Ureter (tissue), 1 donor: ENCODE measurements around the gene USB1. TPM values are rescaled to one million over a fixed set of nuclear protein-coding genes. Genes with fewer than 3 reads are reported as not detected.

Source experiments
- DNase-seq: peaks from one replicate; pipeline ENCODE4 v3.0.0-alpha.2; 2020; ENCODE audit warnings: low spot score
- total RNA-seq: library from RNA; stranded (reverse); gene quantifications from one replicate; pipeline ENCODE4 v1.2.4, GENCODE V29; 2023
- donor health status: DM: yes; HTN: yes; CAD: no.

The USB1 gene
- total RNA-seq, 1 donor from 2014 or later, result 50.5 TPM

DNA sequence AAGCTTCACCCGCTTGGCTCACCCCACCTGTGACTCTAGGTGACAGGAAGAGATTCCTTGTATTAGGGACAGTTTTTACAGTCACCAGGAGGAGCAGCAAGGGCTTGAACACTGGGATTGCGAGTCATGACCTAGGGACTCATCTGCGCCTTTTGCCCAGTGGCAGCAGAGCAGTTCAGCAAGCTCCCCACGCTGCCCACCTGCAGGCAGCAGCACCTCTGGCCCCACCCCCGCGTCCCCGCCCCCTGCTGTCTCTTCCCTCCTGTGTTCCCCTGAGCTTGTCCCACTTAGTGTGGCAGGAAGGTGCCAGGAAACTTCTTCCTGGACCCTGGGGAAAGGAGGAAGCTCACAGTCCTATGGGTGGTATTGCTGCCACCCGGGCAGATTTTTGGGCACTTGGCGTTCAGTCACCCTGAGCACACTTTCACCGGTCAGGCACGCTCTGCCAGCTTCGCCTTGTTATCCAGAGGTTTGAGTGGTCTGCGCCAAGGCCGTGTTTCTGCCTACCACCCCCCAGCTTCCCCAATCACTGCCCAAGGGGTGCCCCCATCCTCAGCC lies 33.0 kb downstream of the USB1 start:
- DNase-seq, result no peak

DNA sequence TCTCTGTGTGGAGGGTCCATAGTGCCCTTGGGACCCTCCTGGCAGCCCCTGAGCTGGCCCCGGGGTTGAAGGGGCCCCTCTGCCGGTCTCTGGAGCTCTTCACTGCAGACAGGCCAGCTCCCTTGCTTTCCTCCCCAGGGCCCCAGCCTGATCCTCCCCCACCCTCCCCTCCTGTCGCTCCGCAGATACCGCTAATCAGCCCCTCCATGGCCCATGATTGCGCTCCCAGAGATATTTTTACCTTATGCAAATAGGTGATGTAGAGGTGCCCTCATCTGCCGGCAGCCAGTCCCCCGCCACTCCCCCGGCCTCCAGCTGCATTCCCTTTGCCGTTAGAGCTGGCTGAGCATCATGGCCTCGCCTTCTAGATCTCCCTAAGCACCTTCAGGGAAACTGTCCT lies 33.6 kb downstream of the USB1 start:
- no peak for DNase-seq

DNA sequence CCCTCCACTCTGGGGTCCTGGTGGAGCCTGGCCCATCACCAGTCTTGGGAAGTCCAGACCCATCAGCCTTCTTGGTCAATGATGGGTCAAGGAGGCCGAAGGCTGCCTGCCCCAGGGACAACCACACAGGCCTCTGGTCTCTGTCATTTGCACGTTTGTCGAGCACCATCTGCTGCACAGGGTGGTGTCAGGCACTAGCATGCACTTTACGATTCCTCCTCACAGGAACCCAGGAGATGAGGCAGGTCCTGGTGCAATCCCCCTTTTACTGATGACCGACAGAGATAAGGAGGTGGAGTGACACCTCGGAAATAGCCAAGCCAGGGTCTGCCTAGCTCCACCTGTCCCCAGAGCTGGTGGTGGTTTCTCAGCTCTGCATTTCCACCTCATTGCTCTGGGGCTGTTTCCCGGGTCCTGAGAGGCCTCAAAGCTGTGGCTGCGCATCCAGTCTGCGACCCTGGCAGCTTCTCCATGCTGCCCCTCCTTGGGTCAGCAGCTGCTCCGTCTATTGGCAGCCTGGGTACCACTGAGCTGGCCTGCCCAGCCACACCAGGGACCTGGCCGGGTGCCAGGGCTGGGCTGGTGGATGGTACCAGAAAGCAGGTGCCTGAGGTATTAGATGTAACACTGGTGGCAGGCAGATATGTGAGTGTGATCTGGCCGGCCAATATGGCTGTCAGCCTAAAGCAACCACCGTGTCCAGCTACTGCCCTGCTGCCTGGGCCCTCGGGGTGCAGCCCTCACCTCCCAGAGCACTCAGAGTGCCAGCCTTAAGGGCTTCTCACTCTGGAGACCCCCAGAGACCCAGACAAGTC lies 34.4 kb downstream of the USB1 start:
- DNase-seq, result no peak

DNA sequence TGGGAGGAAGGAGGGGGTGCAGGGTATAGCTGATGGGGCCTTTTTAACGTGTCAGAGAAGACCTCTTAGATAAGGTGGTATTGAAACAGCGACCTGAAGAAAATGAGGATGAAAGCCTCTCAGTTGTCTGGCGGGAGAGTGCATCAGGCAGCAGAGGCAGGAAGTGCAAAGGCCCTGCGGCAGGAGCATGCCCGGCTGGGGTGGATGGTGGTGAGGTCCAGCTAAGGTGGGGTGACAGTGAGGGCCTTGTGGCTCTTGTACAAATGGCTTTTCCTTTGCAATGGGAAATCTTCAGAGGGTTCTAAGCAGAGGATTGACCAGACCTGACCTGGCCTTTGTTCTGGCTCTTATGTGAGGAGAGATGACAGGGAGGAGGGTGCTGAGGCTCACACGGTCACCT lies 35.7 kb downstream of the USB1 start:
- no peak for DNase-seq

DNA sequence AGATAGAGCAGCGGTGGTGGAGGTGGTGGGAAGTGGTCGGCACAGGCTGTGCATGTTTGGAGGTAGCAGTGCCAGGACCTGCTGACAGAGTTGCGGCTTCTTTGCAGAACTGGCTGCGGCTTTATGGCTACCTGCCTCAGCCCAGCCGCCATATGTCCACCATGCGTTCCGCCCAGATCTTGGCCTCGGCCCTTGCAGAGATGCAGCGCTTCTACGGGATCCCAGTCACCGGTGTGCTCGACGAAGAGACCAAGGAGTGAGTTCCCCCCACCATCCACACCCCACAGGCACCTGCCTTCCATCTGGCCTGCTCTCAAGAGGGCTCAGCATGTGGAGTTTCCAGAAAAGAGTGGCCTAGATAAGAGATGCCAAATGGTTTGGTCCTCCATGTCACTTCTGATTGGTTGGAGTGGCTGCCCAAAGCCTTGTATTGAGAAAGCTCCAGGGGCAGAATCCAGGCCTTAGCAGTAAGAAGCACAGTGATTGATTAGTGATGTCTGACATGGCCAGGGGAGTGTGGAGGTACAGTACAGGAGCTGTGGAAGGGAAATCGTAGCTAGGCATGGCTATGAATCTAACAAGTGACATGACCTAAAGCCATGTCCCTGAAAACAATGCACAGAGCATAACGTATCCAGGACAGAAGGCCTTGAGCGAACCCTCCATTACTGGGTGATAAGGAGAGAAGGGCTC lies 36.3 kb downstream of the USB1 start:
- DNase-seq, result no peak

DNA sequence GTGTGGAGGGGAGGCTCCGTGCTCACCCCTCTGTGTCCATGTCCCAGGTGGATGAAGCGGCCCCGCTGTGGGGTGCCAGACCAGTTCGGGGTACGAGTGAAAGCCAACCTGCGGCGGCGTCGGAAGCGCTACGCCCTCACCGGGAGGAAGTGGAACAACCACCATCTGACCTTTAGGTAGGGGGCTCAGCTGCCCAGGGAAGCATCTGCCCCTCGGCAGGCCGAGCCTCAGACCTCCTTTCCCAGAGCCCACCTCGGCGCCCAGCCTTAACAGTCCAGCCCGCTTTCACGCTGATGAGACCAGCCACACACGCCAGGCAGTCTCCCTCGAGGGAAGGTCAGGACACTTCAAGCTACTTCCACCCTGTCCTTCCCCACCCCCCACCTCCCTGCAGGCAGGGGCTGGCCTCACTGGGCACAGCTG lies 37.0 kb downstream of the USB1 start:
- no peak for DNase-seq

DNA sequence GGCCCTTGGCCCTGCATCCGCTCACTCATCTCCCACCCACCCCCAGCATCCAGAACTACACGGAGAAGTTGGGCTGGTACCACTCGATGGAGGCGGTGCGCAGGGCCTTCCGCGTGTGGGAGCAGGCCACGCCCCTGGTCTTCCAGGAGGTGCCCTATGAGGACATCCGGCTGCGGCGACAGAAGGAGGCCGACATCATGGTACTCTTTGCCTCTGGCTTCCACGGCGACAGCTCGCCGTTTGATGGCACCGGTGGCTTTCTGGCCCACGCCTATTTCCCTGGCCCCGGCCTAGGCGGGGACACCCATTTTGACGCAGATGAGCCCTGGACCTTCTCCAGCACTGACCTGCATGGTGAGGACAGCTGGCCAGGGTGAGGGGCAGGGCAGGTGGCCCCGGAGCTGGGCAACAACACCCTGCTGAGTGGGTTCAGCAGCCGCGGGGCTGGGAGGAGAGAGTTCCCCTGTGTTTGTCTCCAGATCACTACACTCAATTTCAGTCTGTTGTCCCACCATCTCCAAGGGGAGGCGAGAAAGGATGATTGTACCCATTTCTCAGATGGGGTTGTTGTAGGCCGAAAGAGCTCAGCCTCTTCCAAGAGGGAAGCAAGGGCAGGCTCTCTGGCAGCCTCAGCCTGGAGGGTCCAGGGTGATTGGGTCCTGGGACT lies 38.8 kb downstream of the USB1 start:
- DNase-seq, result no peak

DNA sequence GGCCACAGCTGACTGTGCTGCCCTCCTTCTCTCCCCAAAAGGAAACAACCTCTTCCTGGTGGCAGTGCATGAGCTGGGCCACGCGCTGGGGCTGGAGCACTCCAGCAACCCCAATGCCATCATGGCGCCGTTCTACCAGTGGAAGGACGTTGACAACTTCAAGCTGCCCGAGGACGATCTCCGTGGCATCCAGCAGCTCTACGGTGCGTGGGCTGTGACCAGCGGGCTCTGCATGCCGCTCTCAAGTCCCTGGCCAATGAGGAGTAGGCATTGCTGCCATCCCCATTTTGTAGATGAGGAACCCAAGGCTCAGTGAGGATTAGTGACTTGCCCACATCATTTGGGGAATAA lies 39.3 kb downstream of the USB1 start:
- DNase-seq, result no peak

DNA sequence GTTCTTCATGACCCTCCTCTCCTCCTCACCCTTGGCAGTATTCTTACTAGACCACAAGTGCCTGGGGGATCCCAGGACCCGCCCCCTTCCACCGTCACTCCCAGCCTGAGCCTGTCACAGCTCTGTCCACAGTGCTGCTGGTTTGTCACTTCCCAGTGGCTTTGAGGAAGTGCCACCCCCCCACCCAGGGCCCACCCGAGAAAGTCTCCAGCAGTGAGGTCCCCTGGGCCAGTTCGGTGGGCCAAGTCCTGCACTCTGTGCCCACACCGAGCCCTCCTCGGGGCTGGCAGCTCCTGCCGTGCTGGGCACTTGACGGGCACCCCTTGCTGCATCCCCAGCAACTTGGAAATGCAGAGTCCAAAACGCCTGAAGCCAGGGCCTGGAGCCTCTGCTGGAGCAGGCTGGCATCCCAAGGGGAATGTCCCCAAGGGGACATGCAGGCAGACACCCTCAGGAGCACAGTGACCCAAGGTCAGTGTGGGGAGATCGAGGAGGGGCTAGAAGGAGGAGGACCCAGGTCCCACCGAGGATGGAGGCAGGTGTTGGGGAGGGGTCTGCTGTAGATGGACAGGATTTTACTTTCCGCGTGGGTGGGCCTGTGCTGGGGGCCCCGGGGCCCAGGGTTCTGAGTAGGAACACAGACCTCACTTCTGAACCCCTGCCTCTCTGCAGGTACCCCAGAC lies 39.9 kb downstream of the USB1 start:
- DNase-seq, result no peak

DNA sequence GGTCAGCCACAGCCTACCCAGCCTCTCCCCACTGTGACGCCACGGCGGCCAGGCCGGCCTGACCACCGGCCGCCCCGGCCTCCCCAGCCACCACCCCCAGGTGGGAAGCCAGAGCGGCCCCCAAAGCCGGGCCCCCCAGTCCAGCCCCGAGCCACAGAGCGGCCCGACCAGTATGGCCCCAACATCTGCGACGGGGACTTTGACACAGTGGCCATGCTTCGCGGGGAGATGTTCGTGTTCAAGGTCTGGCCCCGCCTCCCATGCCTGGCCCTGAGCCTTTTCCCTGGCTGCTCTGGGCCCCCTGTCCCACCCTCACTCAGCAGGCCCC lies 40.4 kb downstream of the USB1 start:
- DNase-seq, result no peak

DNA sequence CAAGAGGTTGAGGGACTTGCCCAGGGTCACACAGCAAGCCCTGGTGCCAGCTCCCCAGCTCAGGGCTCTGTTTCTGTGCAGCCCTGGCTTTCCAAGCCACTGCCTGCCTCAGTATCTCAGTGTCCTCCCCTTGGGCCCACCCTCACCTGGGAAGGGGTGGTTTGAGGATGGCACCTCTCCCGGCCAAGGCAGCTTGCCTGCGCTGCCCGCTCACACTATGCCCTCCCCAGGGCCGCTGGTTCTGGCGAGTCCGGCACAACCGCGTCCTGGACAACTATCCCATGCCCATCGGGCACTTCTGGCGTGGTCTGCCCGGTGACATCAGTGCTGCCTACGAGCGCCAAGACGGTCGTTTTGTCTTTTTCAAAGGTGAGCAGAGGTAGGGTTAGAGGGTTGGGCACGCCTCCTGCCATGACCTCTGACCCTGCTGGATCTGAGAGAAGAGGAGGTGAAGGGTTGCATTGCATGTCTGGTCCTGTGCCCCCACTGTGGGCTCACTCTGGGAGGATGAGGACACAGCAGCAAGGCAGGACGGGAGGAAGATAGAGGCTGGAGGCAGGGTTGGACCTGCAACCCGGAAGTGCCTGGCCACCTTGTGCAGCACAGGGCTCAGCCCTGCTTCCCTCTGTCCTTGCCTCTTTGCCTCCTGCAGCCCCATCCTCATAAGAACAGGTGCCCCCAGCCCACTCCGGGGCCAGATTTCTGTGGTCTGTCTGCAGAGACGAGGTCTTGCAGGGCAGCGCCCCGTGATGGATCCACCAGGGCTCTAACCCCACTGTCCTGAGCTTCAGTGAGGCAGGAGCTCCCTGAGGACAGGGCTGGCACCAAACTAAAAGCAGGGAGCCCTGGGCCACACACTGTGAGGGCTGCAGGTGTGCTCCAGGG lies 41.0 kb downstream of the USB1 start:
- DNase-seq, result no peak

DNA sequence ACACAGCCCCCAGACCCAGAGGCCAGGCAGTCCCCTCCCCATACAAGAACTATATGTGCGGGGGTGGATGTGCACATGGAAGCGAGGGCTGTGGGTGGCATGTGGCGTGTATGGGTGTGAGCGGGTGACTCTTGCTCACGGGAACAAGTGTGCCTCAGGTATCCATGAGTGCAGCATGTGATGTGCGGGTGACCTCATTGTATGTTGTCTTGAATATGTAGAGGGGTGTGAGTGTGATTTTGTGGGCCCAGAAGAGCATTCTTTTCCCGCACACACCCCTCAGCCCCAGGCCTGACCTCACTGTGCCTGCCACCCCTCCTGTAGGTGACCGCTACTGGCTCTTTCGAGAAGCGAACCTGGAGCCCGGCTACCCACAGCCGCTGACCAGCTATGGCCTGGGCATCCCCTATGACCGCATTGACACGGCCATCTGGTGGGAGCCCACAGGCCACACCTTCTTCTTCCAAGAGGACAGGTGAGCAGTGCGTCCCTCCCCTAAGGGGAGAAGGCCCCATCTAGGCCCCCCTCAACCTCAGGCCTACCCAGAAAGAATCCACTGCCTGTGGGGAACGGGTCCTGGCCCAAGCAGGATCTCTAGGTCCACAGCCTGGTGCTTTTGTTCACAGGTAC lies 41.8 kb downstream of the USB1 start:
- no peak for DNase-seq

DNA sequence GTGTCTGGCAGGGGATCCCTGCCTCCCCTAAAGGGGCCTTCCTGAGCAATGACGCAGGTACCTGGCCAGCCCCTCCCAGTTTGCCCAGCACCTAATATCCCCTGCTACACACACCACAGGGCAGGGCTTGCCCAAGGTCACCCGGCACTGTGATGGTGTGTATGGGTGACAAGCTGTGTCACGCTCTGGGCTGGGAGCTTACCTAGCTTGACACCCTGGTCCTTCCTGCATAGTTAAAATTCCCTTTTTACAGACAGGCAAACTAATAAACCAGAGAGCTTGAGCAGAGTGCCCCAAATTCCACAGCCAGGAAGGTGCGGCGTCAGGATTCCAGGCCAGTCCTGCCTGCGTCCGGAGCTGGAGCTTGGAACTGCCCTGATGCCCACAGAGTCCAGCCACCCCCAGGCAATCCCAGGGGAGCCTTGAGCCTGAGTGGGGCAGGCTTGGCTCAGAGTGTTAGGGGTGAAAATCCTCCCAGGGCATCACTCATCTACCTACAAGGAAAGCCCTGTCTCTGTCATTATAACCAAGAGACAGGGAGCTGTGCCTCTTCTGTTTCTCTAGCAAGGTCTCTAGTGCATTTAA lies 42.5 kb downstream of the USB1 start:
- DNase-seq, result no peak

DNA sequence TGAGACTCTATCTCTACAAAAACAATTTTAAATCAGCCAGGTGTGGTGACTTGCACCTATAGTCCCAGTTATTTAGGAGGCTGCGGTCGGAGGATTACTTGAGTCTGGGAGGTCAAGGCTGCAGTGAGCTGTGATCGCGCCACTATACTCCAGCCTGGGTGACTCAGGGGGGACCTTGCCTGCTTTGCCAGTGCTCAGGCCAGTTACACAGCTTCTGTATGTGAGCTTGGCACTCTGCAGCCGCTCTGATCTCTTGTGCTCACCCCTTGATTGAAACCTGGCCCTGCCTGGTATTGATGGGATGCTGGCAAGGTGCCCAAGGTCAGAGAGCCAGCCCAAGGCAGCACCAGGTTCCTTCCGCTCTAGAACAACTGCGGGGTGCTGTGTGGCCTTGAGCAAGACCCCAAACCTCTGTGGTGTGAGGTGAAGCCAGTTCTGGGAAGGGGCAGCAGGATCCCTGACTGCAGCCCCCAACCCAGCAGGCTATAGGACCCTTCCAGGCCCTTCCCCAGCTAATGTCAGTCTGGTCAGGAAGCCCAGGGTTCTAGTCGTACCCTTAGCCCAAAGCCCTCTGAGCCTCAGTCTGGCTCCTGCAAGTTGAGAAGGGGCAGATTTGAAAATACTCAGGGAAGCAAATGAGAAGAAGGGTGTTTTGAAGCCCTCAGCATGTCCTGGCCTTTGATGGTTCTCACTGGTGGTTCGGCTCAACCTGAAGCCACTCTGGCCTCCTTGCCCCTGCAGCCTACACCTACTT lies 43.2 kb downstream of the USB1 start:
- DNase-seq, result no peak

DNA sequence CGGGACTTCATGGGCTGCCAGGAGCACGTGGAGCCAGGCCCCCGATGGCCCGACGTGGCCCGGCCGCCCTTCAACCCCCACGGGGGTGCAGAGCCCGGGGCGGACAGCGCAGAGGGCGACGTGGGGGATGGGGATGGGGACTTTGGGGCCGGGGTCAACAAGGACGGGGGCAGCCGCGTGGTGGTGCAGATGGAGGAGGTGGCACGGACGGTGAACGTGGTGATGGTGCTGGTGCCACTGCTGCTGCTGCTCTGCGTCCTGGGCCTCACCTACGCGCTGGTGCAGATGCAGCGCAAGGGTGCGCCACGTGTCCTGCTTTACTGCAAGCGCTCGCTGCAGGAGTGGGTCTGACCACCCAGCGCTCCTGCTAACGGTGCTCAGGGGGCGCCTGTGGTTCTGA lies 43.9 kb downstream of the USB1 start:
- no peak for DNase-seq

DNA sequence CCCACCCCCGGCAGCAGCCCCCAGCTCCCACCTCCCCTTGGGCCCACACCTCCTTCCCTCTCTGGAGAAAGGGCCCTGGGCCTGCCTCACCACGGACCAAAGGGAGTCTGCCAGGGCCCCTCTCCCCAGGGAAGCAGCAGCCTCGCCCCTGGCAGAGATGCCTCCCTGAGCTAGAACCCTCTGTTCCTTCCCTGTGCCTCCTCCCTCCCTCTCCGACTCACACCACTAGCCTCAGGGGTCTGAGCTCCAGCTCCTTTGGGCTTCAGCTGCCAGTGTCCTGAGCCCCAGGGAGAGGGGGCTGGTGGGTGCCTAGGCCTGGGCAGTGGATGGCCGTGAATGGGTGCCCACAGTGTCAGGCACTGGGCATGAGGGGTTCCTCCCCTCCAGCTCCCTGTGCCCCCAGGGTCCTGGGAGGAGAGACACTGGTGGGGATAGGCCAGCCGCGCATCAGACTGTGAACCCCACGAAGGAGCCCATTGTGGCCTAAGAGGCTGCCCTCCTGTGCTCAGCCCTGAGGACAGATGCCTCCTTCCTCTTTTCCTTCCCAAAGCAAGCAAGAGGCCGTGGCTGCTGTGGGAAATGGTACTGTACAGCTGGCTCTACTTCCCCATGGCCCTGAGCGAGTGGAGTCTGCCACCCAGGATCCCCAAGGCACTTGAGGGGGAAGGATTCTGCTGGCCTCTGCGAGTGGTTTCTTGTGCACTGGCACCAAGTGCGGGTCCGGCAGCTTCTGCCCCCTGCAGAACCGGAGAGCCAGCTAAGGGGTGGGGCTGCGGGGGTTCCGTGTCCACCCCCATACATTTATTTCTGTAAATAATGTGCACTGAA lies 45.1 kb downstream of the USB1 start:
- no peak for DNase-seq

DNA sequence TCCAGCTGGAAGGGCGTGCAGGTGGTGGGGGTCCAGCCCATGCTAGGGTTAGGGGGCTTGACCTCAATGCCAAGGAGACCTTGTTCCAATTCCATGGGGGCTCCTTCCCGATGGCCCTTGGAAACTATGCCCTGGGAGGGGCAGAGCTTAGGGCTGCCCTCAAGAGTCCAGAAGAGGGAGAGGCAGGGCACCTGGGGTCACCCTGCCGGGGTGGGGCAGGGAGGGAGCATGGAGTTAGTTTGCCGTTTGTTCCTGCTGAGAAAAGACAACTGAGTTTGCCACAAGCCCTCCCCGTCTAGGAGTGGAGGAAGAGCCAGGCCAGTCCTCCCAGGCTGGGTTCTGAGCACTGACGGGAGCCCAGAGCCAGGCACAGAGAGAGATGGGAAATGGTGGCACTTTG lies 45.7 kb downstream of the USB1 start:
- DNase-seq, result no peak

DNA sequence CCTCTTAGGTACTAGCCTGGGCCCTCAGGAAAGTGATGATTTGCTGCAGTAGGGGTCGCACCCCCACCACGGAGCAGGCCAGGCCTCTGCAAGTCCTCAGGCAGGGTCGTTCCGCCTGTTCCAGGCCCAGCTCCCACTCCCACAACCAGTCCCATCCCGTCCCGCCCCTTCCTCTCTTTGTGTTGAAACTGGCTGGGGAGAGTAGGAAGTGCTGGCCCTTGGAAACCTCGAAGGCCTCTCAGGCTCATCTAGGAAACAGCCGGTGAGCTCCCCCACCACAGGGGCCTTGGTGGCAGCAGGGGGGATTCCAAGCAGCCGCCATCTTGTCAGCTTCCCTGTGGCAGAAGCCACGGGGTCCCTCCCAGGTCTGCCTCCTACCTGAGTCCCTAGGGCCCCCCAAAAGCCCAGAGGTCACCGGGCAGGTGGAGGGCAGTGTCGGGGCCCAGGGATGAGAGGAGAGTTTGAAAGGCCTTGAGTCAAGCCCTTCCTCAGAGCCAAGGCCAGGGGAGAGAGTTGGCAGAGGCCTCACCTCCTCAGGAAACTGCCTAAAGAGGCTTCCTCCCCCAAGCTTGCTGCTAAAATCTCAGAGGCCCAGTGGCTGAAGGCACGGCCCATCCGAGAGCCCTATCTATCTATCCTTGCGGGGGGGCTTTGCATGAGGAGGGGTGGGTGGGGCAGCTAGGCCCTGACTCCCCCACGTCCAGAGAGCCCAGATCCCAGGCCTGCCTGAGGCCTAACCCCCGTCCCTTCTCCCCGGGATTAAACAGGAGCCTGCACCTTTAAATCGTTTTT lies 46.5 kb downstream of the USB1 start:
- no peak for DNase-seq
